SKM-1 treated with dmso at 0.1 percent for 144 hours (cell line): ENCODE data around the gene WNT9B.

Experiments
- DNase-seq: peaks from one replicate; lab custom pipeline; 2025; ENCODE audit not compliant: unreplicated experiment; lab: John Stamatoyannopoulos, UW

The WNT9B gene, protein sequence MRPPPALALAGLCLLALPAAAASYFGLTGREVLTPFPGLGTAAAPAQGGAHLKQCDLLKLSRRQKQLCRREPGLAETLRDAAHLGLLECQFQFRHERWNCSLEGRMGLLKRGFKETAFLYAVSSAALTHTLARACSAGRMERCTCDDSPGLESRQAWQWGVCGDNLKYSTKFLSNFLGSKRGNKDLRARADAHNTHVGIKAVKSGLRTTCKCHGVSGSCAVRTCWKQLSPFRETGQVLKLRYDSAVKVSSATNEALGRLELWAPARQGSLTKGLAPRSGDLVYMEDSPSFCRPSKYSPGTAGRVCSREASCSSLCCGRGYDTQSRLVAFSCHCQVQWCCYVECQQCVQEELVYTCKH

DNA sequence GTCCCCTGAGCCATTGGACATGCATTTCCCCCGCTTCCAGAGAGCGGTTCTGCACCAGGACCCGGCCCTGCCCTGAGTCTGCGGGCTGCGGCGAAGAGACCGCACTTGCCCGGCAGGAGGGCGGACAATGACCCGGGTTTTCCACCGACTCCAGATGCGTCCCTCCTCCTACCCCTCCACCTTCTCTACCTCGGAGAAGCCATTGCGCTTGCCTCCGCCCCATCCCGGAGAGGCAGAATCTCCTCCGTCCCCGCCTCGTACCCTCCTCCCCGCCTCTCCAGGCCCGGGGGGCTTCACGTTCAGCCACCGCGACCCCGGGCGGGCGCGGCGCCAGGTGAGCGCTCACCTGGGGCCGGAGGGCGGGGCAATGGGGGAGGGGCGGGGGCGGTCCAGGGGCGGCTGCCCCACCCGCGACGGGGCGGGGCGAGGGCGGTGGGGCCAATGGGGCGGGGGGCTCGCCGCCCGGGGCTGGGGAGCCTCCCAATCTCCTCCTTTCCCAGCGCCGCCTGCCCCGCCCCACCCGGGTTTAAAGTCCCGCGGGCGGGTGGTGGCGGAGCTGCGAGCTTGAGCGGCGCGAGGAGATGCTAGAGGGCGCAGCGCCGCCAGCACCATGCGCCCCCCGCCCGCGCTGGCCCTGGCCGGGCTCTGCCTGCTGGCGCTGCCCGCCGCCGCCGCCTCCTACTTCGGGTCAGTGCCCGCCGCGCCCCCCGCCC is at the start of gene WNT9B:
TSS of gene WNT9B (plus strand) at position 555 of the 713 bp plus-strand sequence. CDS start at position 611, 56 bp downstream.
- no peak for DNase-seq

DNA sequence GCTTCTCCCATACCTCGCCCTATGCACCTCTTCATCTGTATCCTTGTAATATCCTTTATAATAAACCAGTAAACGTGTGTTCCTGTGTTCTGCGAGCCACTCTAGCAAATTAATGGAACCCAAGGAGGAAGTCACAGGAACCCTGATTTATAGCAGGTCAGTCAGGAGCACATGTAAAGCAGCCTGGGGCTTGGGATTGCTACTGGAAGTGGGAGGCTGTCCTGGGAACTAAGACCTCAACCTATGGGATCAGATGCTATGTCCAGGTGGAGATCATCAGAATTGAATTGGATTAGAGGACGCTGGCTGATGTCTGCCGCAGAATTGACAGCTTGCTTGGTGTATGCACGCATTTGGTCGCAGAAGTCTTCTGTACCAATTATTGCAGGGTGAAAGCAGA is 48.6 kb upstream of the WNT9B start:
- no peak for DNase-seq

DNA sequence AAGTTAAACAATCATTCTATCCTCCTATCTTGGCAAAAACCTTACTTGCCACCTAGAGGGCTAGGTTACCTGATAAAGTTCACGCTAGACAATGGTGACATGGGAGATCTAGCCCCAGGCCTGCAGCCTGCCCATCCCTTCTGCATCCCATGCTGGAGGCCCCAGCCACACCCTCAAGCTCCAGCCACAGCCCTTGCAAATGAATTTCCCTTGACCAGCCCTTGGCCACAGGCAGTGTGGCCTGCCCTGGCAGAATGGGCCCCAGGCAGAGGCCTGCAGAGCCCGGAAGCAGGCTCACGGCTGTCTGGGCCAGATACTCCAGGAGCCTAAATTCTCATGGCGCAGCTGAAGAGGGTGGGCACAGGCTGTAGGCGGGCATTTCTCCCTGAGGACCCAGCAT is 47.8 kb upstream of the WNT9B start:
- no peak for DNase-seq

DNA sequence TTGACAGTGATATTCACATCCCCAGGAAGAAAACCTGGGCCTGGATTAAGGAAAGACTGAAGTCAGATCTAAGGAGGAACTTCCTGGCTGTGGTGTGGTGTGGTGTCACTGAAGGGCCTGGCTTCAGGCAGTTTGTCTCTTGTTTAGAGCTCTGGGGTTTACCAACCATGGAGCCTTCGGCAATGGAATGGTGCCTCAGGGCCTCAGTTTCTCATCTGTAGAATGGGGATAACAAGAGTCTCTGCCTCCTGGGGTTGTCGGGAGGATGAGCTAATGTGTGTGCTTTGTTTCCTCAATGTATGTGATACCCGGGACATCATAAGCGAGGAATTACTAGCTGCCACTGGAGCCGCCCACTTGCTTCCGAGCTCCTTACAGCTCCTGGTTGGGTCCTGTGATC is 45.6 kb upstream of the WNT9B start:
- no peak for DNase-seq

DNA sequence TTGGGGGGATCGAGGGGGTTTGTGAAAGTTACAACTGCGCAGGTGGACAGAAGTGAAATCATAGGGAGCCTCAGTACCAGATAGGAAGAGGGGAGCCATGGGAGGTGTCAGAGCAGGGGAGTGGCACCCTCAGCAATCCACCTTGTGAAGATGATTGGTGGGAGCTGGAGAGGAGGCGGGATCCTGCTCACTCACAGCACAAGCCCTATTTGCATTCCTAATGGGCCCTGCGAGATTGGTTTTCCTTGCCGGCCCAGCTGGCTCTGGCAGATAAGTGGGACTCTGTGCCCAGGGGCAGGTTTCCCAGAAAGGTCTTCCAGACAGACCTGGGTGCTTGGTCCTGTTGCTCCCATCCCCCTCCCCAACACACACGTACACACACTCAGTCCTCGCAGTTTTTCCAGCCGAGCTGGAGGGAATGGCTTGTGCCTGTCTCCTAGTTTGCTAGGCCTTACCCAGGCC is 42.2 kb upstream of the WNT9B start:
- no peak for DNase-seq

DNA sequence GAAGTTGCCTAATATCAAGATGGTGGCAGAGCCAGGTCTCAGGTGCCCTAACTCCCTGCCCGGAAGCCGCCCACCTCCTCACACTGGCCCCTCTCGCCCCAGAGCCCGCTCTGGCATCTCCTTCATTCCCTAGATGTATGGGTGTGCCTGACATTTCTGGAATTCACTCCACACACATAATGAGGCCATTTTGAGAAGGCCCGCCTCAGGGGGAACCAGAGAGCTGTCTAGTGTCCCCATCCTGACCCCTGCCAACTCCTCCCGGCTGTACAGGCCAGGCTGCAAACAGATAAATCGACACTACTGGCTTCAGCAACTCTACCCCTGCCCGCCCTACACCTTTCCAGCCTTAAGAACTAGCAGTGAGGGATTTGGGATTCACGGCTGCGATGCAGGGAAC is 40.5 kb upstream of the WNT9B start:
- no peak for DNase-seq

DNA sequence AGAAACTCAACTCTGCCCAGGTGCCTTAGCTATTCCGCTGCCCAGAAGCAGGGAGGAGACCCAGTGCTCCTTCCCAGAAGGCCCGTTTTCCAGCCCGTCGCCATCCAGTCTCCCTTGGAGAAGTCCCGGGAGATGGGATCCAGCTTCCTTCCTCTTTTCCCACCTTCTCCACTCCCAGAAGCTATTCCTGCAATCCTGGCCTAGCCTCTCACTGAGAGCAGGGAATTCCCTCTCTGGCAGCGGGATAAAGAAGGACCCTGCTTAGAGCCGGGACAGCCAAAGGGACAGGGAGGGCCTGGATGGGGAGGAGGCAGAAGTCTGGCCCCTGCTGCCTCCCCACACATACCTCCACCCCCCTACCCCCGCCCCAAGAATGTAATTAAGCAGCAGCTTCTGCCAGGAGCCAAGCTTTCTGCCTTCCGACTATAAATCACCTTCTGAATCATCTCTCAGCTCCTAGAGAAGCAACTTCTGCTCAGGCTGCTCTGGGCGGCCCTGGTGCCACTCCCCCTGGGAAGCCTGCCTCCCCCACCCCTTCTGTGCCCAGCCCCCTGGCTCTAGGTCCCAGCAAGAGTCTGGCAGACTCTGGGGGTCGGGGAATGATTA is 39.3 kb upstream of the WNT9B start:
- no peak for DNase-seq

DNA sequence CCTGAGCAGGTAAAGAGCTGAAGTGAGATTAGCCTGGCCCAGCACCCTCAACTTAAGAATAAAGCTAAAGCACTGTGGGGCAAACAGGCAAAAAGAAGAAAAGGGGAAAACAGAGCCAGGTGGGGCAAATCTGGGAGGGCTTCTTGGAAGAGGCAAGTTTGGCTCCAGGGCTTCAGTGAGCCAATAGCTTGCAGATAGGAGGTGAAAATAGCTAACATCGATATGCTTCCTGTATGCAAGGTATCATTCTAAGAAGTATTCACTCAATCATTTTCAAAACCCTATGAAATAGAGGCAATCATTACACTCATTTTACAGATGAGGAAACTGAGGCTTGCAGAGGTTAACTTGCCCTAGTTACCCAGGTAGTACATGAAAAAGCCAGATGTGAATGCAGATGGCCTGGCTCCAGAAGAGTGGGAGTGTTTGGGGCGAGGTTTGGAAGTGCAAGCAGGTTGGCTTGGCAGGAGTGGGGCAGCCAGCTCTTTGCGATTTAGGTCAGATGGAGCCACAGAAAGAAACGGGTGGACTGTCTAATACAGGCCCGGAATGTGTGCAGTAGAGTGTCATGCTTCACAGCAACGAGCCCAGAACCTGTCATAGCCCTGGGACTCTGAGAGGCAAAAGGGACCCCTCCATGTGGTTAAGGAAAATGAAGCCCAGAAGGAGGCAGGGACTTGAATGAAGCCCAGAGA is 38.6 kb upstream of the WNT9B start:
- DNase-seq: no peak

DNA sequence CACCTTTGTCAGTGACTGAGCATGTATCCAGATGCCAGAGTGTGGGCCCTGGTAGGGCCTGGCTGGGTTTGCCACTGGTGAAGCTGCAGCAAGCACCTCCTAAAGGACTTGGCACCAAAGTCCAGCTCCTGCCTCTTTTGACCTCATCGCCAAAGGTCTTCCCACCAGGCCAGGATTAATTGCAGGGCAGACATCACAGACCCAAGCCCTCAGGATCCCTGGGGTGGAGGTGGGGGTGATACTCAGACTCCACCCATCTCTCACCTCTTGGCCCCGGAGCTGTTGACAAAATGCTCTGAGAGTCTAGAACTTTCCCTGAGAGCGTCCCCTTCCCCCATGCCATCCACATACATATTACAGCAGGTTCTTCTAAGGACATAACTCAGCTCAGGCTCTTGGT is 37.5 kb upstream of the WNT9B start:
- no peak for DNase-seq

DNA sequence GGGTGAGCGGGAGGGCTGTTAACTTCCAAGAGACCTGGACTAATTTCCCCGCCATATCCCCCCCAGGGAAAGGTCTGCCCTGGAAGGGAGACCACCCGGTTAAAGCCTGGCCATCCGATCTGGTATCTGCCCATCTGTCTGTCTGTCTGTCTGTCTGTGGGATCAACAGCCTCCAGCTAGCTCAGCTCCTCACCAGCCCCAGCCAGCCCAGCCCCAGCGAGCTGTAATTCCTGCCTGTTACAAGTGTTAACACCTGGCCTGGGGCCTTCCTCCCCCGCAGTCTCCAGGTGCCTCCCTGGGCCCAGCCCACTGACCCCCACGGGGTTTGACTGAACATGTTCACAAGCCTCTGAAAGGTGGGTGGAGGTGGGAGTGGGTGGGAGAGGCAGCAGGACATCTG is 36.9 kb upstream of the WNT9B start:
- no peak for DNase-seq

DNA sequence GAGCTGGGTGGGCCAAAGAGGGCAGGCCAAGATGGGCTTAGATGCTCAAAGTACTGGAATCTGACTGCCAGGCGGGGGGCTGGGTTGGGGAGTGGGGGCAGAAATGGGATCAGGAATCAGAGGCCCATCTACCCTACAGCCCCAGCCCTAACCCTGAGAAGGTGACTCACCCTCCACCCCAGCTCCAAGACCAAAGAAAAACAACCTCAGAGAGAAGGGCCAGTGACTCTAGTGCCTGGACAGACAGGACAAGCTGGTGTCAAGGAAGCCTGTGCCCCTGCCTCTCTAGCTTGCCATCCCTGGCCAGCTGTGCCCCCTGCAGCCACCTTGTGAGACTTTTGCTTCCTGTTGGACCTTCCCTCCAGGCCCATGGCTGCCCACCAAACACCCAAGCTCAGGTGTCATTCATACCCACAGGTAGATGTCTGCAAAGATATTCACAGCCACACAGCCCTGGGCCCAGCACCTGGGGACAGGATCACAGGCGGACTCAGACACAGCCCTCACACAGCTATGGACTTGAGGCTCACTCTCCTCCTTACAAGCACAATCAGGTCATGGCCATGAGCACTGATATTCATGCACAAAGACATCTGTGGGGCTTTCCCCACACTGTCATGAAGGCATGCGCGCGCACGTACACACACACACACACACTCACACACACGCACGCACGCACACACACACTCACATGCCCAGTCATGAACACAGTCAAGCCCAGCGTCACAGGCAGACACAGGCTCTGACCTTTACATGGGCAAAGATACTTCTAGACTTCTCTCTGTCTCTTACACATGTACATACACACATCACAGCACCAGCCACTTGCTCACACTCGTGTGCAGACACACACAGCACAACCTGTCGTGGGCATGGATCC is 35.7 kb upstream of the WNT9B start:
- no peak for DNase-seq

DNA sequence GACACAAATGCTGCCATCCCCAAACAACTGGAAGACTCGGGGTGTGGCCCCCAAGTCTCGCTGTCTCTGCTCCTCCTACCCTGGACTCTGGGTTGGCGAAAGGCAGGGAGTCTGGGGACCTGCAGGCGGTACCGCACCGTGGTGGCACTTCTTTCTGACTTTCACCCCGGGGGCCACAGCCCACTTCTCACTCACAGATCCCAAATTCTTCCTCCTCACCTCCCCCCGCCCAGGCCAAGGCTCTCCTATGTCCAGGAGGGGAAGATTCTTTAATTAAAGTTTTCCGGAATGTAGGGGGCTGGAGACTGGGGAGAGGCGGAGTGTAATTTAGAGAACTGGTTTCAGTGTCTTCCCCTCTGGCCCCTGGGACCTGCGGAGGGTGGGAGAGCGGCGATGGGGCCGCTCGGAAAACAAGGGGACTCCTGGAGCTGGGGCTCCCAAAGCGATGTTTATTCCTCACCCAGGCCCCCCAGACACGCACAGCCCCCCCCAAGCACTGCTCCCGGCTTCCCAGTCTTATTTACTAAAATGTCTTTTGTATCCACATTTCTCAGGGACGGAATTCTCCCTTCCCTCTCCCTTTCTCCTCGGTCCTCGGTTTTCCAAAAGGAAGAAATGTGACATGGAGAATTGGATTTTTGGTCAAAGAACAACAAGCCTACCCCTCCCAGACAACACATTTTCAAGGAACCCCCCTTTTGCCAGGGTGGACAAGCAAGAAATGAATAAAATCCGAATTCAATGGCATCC is 34.1 kb upstream of the WNT9B start:
- DNase-seq: no peak

DNA sequence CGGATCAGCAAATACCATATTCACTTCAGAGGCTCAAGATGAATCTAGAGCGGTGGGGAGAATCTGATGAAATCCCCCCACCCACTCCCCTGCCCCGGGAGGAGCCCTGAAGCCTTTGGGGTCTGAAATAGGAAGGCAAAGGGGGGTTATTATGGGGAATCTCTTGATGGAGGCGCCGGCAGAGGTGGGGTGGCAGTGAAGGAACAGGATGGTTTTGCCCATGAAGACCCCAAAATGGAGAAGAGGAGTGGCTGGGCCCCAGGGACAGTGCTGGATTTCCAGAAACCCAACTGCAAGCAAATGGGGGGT is 33.5 kb upstream of the WNT9B start:
- no peak for DNase-seq

DNA sequence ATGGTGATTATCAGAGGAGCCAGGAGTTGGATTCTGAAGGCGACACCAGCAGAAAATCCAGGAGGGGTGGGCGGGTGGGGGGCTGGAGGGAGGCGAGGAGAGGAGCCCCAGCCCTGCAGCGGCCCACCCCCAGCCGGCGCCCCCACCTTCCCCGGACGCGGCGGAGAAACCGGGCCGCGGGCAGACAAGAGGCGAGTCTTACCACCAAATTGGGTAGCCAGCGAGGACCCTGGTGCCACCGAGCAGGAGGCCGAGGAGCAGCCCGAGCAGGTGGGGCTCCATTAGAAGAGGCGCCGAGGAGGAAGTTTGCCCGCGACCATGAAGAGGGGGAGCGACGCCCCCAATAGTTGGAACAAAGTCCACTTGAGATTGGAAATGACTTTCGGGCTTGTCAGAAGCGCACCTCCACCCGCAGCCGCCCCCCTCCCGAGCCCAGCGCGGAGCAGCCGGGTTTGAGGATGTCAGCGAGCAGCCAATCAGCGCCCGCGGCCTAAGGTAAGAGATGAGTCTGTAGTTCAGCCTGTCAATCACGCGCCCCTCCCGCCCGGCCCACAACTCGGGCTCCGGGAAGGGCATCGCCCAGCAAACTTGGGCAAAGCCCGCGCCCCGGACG is 33.0 kb upstream of the WNT9B start, which contains the start of gene WNT3:
TSS of gene WNT3 (minus strand) at position 377 of the 613 bp plus-strand sequence. CDS start at position 282, 95 bp downstream.
- DNase-seq: no peak

DNA sequence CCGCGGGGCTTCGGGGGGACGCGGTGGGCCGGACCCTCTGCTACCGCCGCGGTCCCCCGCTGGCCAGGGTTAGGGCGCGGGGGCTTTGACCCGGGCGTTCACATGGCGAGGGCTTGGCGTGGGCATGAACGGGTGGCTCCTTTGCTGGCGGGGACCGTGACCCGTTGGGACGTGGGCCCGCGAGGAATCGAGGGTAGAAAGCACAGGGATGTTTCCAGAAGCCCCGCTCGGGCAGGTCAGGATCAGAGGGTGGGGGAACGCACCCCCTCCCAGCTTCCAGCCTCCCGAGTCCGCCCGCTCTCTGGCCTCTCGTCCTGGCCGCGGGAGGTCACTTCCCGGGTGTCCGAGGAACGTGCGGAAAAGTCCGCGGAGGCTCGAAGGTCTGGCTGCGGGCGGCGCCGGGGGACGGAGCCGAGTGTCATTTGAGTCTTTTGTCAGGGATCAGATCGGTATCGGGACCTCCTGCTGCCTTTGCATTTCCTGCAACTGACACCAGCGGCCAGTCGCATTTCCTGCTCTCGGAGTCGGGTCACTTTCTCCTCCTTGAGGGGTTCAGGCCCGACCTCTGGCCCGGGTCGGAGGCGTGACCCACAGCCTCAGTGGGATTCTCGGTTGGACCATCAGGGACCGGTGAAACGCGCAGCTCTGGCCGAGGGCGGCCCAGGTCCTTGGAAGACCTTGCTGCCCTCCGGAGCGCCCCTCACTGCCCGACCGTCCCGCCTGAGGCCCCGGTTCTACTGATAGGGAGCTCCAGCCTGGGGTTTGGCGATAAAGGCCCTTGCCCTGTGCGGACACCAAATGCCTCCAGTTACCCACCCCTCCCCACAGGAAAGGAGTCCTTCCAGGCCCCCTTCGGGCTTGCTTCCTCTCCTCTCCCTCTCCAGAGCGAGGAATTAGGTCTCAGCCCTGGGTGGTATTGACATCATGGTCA is 32.2 kb upstream of the WNT9B start:
- DNase-seq: no peak

DNA sequence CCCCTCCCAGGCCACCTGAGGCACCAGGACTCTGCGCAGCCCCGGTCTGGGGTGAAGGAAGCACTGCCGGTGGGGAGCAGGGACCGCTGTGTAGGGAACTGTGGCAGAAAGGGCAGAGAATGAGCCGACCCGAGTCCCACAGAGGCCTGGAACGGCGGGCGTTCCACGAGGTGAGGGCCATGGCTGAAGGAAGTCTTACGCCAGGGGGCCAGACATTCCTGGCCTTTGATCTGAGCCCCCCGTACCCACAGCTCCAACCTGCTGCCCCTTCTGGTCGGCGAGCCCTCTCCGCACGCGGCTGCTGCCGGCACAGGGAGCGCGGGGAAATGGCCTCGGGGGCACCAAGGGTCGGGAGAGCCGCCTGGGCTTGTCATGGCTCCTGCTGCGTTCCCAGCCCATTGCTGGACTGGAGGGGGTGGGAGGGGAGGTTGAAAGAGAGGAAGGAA is 31.5 kb upstream of the WNT9B start:
- DNase-seq: no peak

DNA sequence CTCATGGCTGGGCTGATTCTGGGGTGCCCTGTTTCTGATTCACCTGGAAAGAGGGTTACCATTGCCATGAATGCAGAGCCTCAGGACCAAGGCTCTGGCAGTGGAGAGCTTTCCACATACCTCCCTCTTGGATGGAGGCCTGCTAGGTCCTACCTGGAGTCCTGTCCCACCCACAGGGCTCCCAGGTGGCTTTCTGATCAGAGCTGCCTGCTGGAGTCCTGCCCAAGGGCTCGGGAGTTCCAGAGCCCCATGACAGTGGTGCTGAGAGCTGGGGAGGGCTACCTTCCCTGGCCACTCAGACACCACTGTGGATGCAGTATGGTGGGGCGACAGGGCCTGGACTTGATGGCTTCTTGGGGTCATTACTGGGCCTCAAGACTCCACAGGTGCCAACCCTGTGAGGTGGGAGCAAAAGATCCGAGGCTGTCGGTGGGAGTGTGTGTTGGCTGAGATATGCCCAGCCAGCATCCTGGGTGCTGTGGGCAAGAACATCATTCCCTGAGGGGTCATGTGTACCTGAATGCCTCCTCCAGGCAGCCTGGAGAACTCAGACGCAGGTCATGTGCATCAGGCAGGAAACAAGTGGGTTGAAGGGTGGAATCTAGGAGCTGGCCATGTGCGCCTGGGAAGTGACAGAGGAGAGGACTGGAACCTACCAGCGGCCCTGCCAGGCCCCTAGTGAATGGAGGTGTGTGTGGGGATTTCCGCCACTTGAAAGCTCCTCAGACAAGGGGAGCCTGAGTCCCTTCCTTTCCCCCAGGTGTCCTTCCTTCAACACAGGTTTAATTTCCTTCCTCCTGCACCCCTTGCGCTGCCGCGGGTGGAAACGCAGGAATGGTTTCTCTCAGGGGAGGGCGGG is 30.6 kb upstream of the WNT9B start:
- no peak for DNase-seq
